Measurements from ENCODE around the gene TOX2. TPM values are rescaled to one million over a fixed set of nuclear protein-coding genes. Genes with fewer than 3 reads are reported as not detected.

The TOX2 gene
- total RNA-seq, 1 experiment from 2014 or later, result not detected

- POLR2A ChIA-PET, result no interaction called here
- no peaks in the 10 kb centered on the region for H3K9me3 ChIP-seq
- Mint-ChIP-seq H3K4me1 (ENCODE audit: low read depth, unreplicated experiment) (no peaks in the 10 kb centered on the region), H3K27me3 (ENCODE audit: insufficient read depth, unreplicated experiment) (peaks cover 28% of the 10 kb centered on the region), H3K36me3 (ENCODE audit: insufficient read depth, unreplicated experiment) (no peaks in the 10 kb centered on the region), H3K9me3 (ENCODE audit: unreplicated experiment) (no peaks in the 10 kb centered on the region), H3K4me3 (ENCODE audit: unreplicated experiment) (no peak overlapping the region), H3K27ac (ENCODE audit: unreplicated experiment) (no peak overlapping the region)
- no TSS peak for BruUV-seq (replicated peaks)
- intact Hi-C loops (cut with micrococcal nuclease; ENCODE audit: unreplicated experiment), result no loop called here
- peaks cover 4% of the 10 kb centered on the region for H3K27me3 ChIP-seq (replicated peaks; ENCODE audit: control insufficient read depth, insufficient read depth, low read length)
- CTCF ChIA-PET, result no interaction called here
- no peak overlapping the region for H3K4me3 ChIP-seq (ENCODE audit: low read depth, low read length)
- no peak for DNase-seq
- no peaks in the 10 kb centered on the region for H3K4me1 ChIP-seq
- no peaks in the 10 kb centered on the region for H3K36me3 ChIP-seq (ENCODE audit: control insufficient read depth, insufficient read depth, low read length)
- TF ChIP-seq CTCF (IDR thresholded peaks at IDR 0.05; ENCODE audit: insufficient read depth in 1 of 2, low read depth in 1 of 2, low read length in 1 of 2, severe bottlenecking in 1 of 2, unreplicated experiment in 1 of 2), result no peak
Measured at GRCh38 chr20:44021900-44022299, 107.2 kb downstream of the TOX2 start.

- Mint-ChIP-seq H3K36me3 (ENCODE audit: insufficient read depth, unreplicated experiment) (no peaks in the 10 kb centered on the region), H3K27me3 (ENCODE audit: insufficient read depth, unreplicated experiment) (peaks cover 28% of the 10 kb centered on the region), H3K4me1 (ENCODE audit: low read depth, unreplicated experiment) (no peaks in the 10 kb centered on the region), H3K27ac (ENCODE audit: unreplicated experiment) (no peak overlapping the region), H3K4me3 (ENCODE audit: unreplicated experiment) (no peak overlapping the region), H3K9me3 (ENCODE audit: unreplicated experiment) (no peaks in the 10 kb centered on the region)
- no peak for TF ChIP-seq CTCF (IDR thresholded peaks at IDR 0.05; ENCODE audit: insufficient read depth in 1 of 2, low read depth in 1 of 2, low read length in 1 of 2, severe bottlenecking in 1 of 2, unreplicated experiment in 1 of 2)
- H3K36me3 ChIP-seq (ENCODE audit: control insufficient read depth, insufficient read depth, low read length), result no peaks in the 10 kb centered on the region
- no peak overlapping the region for H3K4me3 ChIP-seq (ENCODE audit: low read depth, low read length)
- DNase-seq, result no peak
- intact Hi-C loops (cut with micrococcal nuclease; ENCODE audit: unreplicated experiment), result no loop called here
- ChIA-PET POLR2A (no interaction called here), CTCF (no interaction called here)
- H3K9me3 ChIP-seq, result no peaks in the 10 kb centered on the region
- H3K4me1 ChIP-seq, result no peaks in the 10 kb centered on the region
- BruUV-seq (replicated peaks), result no TSS peak
- peaks cover 4% of the 10 kb centered on the region for H3K27me3 ChIP-seq (replicated peaks; ENCODE audit: control insufficient read depth, insufficient read depth, low read length)
Measured at GRCh38 chr20:44022464-44022863, 107.8 kb downstream of the TOX2 start.

DNA sequence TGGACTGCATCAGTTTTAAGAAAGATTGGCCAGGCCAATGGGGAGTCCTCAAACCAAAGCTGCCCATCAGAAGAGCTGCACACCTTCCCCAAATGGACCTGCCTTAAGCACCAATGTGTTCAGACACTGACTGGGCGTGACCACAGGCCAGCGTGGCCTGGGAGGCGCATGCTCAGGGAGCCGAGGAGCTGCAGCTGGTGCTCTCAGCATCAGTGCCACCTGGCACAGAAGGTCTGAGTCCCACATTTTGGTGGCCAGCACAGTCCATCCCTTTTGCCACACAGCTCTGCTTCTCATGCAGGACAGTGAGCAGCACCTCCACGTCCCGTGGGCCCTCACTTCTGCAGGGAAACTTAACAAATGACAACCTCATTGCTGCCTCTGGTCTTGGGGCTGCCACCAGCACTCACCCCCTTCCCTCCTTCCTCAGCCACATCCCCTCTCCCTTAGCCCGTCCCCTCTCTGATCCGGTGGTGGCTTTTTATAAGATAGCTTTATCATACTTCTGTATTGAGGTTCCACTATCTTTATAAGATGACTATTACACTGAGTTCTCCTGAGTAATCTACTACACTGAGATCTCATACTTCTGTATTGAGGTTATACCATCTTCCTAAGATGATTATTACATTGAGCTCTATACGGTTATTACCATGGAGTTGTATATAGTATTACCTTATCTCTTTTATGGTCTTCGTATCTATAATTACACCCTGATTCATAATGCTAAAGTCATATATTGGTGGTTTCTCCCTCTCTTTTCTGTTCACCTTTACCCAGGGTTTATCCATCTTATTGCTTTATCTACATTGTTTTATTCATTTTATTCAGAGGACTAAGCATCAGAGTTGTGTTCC is 109.1 kb downstream of the TOX2 start:
- no peak overlapping the region for H3K27ac Mint-ChIP-seq (ENCODE audit: unreplicated experiment)
- no peaks in the 10 kb centered on the region for H3K36me3 ChIP-seq (ENCODE audit: control insufficient read depth, insufficient read depth, low read length)
- no peaks in the 10 kb centered on the region for H3K36me3 Mint-ChIP-seq (ENCODE audit: insufficient read depth, unreplicated experiment)
- no TSS peak for BruUV-seq (replicated peaks)
- no peaks in the 10 kb centered on the region for H3K4me1 ChIP-seq
- CTCF ChIA-PET, result interaction anchor here (0.6 kb wide), 1 partner anchor 64 kb away, joined by 5 read pairs; no protein-coding TSS in a partner anchor
- no peaks in the 10 kb centered on the region for H3K9me3 ChIP-seq
- H3K4me3 ChIP-seq (ENCODE audit: low read depth, low read length), result no peak overlapping the region
- peaks cover 32% of the 10 kb centered on the region for H3K27me3 Mint-ChIP-seq (ENCODE audit: insufficient read depth, unreplicated experiment)
- no peak overlapping the region for H3K4me3 Mint-ChIP-seq (ENCODE audit: unreplicated experiment)
- intact Hi-C loops (cut with micrococcal nuclease; ENCODE audit: unreplicated experiment), result no loop called here
- no peaks in the 10 kb centered on the region for H3K9me3 Mint-ChIP-seq (ENCODE audit: unreplicated experiment)
- H3K4me1 Mint-ChIP-seq (ENCODE audit: low read depth, unreplicated experiment), result no peaks in the 10 kb centered on the region
- DNase-seq, result peak in 1 of 2 experiments; percentile 38
- POLR2A ChIA-PET, result no interaction called here
- no peak for TF ChIP-seq CTCF (IDR thresholded peaks at IDR 0.05; ENCODE audit: insufficient read depth in 1 of 2, low read depth in 1 of 2, low read length in 1 of 2, severe bottlenecking in 1 of 2, unreplicated experiment in 1 of 2)
- H3K27me3 ChIP-seq (replicated peaks; ENCODE audit: control insufficient read depth, insufficient read depth, low read length), result peaks cover 6% of the 10 kb centered on the region

Measured in Caco-2 (cell line).